ENCODE data around the gene DPY19L1.
A peak's percentile ranks its signal among the peaks of the same experiment; 100 is the strongest.
"Not testable (repeated sequence)": the region's sequence is repeated elsewhere in the genome, so short reads cannot be mapped to it uniquely, and the experiment has no call there.

Gene DPY19L1

DNA sequence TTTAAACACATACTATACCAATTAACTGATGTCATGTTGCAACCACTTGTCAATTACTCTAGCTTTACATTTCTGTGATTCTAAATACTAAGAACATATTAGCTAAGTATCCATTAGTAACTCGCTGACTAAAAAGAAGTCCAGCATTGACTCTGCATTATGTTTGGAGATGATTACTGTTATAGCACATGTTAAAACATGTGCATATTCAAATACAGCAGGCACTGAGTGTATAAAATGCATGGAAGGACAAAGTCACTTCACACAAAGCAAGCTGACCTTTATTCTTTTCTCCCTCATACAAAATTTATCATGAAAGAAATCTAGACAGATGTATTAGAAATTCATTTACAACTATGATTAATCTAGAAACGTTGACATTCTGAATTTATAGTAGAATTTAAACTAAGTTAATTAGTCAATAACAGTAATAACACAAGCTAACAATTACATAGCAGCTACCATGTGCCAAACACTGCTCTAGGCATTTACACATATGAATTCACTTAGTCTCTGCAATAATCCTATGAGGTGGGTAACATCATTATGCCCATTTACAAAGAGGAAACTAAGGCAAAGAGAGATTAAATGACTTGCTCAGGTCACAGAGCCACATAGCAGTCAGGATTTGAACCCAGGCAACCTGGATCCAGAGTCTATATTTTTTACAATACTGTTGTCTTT, 48.7 kb downstream of the DPY19L1 start:
- DNase-seq (ENCODE audit: low spot score): not testable (repeated sequence)

DNA sequence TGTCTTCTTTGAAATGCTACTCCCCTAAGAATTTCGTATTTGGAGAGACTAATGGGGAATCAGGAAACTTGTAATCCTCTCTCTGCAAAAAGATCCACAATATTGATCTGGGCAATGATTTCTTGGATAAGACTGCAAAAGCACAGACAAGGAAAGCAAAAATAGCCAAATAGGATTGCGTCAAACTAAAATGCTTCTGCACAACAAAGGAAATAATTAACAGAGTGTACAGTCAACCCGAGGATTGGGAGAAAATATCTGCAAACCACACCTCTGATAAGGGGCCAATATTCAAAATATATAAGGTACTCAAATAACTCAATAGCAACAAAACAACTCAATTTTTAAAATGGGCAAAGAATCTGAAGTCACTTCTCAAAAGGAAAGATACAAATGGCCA, 52.1 kb downstream of the DPY19L1 start:
- not testable (repeated sequence) for DNase-seq (ENCODE audit: low spot score)

DNA sequence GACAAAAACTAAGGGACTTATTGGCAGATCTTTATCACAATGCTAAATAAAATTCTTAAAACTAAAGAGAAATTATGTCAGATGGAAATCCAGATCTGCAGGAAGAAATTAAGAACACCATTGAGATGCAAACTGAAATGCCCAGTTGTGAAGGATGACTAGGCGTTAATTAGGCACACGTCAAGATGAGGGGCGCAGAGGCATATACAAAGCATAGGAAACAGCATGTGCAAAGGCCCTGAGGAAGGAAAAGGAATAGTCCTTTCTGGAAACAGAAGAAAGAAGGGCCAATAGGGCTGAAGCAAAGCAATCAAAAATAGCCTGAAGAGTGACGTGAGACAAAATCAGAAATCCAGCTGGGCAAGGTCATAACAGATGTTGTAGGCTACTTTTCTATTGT, 53.1 kb downstream of the DPY19L1 start:
- not testable (repeated sequence) for DNase-seq (ENCODE audit: low spot score)

DNA sequence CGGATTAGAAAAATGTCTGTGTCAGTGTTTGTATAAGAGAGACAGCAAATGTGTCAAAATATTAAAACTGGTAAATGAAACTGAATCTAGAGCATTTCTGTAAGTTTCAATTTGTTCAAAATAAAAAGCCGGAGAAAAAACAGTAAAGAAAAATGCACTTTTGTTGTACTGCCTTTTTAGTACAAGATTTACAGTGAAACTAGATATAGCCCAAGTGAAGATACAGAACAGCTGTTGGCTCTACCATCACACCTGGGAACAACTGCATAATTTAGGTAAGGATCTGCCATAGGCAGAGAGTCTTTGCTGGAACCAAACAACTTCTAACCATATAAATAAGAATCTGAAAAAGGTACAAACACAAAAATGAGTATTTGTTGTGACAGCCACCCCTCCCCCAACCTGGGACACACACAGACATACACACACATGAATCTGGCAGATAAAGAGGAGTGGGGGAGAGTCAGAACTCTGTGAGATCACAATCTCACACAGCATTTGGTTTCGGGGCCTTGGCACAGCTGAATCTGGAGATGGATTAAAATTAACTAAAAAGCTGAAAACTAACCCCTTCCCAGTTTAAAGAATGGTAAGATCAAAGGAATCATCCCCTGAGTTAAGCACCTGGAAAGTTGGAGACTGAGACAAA, 54.8 kb downstream of the DPY19L1 start:
- no peak for DNase-seq (ENCODE audit: low spot score)

DNA sequence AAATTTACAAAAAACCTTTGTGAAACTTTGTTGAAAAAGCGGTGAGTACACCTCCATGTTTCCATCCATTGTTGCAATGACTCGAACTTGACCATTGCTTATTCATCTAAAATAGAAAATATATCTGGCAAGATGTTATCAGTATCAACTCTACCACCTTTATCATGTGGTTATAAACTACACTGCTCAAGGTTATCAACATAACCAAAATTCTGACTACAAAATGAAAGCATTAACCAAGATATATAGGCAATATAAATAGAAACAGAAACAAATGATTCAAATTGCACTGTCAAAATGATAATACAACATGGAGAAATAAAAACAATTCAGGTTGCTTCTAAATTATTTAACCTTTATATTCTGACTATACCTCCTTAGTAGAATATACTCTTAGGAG, 58.2 kb downstream of the DPY19L1 start:
- DNase-seq (ENCODE audit: low spot score): not testable (repeated sequence)

DNA sequence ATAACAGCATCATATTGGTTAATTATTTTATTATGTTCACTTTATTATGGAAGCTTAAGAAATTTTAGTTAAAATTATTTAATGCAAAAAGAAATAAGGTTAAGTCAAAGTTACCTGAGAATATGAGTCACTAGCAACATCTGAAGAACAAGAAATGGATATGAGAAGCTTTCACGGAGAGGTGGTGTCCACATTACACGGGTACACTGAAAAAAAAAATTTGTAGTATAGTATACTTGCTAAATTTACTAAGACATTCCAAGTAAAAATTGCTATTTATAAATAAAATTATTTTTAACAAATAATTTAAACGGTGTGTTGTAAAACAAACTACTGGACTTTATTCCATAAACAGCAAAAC, 63.9 kb downstream of the DPY19L1 start:
- no peak for DNase-seq (ENCODE audit: low spot score)

DNA sequence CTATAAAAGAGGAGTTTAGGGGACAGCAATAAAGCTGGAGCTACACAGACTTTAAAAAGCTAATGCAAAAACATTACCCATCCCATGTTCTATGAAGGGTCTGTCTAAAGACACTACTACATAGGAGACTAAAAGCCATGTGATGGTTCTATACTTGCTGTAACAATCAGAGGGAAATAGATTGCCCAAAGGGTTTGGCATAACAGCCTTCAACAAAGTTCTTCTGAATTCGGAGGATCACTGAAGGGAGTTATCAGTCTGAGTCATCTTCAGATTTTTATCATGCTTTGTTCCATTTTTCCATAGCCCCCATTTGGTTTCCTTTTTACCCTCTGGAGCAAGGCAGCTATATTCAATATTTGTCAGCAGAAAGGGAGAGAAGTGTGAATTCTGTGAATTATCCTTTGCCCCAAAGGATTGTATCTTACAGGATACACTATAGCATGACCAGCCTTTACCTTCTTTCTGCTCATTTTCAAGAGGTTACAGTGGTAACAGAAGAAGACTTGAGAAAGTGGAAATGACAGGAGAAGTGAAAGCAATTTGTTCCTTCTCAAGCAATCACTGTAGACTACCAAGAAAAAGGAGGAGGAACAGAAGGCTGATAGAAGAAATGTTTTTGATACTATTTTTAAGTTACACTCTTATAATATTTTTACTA, 64.4 kb downstream of the DPY19L1 start:
- DNase-seq (ENCODE audit: low spot score): not testable (repeated sequence)

DNA sequence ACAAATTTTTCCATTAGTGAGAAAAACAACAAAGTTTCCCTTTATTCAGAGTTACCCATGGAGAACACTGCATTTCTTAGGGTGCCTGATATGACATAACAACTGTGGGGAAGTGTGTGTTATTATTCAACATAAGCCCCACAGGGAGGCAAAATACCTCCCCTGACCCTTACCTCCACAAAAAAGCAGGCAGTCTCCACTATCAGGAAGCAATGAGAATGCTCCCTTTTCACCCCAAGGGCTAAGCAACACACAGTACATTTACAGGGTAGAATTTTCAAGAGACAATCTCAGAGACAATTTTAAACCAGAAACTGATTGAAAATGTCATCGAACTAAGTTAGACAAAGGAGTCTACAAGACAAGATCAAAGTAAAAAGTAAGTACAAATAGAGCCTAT, 69.5 kb downstream of the DPY19L1 start:
- DNase-seq (ENCODE audit: low spot score): not testable (repeated sequence)

DNA sequence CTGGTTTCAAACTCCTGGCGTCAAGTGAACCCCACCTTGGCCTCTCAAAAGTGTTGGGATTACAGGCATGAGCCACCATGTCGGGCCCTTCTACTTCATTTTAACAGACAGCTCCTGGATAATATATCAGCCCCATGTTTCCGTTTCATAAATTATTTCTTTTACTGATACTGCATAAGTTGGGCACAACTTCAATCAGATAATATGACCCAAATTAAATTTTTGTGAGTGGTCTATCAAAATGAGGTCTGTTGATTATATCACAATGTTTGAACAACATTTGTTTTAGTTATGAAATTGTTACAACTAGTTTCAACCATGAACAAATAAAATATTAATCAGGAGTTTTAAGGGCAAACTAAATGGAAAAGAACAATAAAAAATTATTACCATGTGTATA, 70.8 kb downstream of the DPY19L1 start:
- not testable (repeated sequence) for DNase-seq (ENCODE audit: low spot score)

DNA sequence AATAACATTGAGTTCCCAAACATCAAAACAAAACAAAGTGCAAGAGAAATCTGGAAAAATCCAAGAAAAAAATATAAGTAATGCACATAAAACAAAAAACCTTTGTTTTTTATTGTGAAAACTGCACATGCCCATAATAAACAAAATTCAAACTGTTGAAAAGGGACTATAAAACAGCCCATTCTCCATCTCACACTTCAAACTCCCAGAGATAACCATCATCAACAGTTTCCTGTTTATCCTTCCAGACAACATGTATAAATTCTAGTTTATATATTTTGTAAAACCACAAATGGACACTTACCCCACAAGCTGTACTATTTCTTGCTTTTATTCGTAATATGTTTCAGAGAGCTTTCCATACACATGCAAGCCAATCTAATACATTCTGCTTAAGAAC, 79.3 kb downstream of the DPY19L1 start:
- no peak for DNase-seq (ENCODE audit: low spot score)

DNA sequence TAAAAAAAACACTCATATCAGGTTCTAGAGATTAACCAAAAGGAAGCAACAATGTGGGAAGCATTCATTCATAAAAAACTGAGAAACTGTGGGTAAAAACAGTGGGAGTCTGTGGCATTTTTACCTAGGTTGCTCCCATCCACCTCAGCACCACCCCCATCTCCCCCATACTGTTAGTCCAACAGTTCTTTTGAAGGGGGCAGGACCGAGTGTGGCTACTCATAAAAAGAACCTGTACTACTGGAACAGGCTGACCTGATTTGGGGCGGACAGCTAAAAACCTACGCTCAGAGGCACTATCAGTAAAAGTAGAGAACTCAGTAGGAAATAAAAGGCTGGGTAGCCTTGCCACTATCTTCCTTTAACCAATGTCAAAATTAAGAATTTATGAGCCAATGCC, 84.5 kb downstream of the DPY19L1 start:
- DNase-seq (ENCODE audit: low spot score): no peak

DNA sequence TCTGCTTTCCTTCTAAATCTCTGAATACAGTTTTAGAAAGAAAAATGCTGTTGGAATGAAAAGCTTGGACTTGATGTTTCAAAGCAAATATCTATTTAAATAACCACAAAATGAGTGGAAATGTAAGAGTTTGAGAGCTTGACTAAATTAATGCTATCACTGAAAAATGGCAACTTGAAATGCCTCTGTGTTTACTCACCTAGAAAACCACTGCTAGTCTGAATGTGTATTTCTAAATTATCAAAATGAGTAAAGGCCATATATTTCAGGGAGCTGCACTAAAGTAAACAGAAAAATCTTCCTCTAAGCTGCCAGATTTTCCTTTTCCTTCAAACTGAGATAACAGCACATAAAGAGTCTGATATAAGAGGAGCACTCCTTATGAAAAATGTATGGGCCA, 87.9 kb downstream of the DPY19L1 start:
- DNase-seq (ENCODE audit: low spot score): no peak

DNA sequence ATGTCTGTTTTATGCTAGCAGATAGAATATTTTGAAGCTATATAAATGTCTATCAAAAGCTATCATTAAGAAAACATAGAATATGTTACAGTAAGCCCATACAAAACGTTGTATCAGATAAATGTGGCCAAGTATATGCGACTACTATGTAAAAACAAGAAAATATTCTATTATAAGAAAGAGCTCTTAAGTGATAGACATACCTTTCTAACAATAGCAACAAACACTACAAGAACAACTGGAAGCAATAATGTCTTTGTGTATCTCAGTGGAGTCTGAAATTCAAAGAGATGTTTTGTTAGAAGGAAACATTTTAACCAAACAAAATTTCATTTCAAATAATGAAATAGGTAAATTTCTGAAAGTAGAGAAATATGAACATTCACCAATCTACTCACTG, 89.9 kb downstream of the DPY19L1 start:
- not testable (repeated sequence) for DNase-seq (ENCODE audit: low spot score)

DNA sequence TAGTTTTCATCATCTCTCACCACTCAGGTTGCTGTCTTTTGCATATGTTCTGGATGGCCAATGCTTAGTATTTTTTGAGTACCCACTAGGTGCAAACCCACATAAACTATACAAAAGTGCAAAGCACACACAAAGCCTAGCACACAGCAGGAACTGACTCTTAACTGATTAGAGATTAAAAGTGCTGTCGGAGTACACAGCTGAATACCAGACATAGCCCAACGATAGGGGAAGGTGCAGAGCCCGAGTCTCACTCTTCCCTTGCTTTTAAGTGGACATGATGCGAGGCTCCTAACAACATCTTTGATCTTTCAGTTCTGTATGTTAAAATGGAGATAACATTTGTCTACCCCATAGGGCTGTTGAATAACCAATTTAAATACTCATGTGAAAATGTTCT, 90.8 kb downstream of the DPY19L1 start:
- DNase-seq (ENCODE audit: low spot score): no peak

DNA sequence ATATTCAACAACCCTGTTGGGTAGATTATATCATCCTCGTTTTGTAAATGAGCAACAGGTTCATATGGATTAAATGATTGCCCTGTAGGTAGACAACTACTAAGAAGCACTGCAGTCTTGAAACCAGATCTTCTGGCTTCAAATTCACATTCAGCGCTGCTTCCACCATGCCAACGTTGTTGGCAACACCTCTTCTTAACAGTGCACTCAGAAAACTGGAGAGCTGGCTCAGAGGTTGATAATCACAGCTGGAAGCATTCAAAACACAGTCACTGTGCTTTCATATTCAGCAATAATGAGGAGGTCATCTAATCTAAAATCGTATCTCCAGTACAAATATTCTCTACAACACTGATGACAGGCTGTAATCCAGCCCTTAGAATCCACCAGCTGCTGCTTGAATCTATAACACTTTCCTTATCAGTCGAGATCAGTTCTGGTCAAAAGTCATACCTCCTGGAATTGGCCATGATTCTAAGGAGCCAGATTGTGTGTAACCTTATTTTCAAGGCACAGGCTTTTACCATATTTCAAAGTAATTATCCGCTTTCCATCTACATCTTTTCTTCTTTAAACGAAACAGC, 91.3 kb downstream of the DPY19L1 start:
- peak; percentile 25 for DNase-seq (ENCODE audit: low spot score)

DNA sequence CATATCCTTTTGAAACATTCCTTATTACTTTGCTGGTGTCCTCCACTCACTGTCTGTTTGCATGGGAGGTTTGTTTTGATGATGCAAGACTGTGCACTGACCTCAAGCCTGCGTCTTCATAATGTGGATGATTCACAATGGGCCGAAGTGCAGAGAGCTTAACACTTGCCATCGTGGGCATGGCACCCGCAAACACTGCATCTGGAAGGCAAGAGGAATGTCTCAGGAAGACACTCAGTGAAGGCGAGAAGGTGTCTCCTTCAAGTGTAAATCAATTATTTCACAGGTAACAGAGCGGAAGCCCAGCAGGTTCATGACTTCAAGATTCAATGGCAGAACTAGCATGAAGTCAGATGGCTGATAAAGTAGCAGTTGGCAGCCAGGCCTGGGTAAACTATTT, 98.1 kb downstream of the DPY19L1 start:
- DNase-seq (ENCODE audit: low spot score): no peak

DNA sequence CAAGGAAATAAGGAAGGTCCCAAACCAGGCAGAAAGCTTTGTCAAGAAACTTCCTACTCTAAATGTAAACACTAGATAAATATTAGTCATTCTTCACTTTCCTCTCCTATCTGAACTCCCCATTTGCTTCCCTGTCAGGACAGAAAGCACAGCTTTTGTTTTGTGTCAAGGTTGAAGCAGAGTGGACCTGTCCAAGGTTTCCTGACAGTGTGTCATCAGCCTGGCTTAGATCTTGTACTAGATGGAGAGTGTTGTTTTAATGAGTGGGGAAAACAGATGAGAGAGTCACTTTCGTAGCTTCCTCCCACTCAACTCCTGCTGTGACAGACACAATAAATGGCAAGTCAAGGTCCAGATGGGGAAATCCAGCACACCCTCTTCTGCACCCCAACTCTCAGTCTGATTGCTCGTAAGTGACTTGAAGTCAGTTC, 101.5 kb downstream of the DPY19L1 start:
- not testable (repeated sequence) for DNase-seq (ENCODE audit: low spot score)

DNA sequence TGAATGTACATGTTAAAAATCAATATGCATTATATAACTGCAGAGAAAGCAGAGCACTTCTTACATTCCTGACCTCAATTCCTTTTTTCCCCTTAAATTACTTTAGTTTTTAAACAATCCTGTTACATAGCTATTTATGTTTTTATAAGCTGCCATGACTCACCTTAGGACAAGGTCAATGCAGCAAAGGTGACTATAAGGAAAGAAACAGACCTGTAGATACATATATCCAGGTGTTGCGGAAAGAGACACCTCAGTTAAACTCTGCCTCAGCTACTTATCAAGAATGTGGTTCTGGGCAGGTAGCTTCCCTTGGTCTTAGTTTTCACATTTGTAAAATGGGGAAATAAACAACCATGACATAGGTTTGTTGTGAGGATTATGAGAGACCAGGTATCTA, 105.5 kb downstream of the DPY19L1 start:
- DNase-seq (ENCODE audit: low spot score): no peak

DNA sequence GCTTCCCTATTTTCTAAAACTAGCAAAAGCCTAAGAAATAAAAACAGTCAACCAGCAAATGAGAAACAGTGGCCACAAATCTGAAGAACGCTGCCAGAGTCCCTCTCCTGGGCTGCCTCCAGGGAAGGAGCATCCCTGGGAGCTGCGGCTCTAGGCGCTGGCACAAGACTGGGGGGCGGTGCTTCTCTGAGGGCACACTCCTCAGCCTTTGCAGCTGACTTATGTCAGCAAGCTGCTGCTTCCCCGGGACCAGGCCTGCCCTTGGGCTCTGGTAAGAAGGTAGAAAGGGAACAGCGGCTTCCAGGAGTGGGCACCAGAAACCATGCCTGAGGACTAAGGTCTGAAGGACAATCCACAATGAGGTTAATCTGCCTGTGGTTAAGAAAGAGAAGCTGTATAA, 107.5 kb downstream of the DPY19L1 start:
- peak; percentile 24 for DNase-seq (ENCODE audit: low spot score)

DNA sequence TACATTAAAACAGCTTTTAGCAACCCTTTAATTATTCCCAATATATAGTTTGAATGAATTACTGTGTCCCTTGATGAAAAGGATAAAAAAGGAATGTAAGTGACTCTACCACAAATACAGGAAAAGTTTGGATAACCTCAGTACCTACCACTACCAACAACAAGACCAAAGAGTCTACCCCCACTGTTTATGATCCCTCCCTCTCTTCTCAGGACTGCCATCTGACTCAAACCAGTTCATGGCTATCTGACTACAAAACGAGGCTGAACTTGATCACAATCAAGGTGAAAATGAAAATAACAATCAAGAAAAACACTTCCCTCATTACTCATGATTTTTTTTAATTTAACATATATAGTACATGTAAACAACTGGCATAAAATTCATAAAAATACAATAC, 108.7 kb downstream of the DPY19L1 start:
- DNase-seq (ENCODE audit: low spot score): no peak

DNA sequence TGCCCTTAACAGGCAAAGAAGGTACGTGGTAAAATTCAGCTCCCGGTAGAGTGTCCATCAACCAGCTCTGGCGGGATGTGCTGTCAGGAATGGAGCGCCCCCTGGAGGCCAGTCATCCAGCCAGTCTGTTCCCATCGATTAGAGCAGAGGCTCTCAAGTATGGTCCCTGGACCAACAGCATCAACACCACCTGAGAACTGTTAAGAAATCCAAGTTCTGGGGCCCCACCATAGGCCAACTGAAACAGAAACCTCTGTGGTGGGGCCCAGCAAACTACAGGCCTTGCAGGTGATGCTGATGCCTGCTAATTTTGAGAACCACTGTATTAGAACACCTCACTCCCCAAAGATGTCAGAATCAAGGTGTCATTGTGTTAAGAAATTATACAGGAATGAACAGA, 109.2 kb downstream of the DPY19L1 start:
- DNase-seq (ENCODE audit: low spot score): peak; percentile 25

DNA sequence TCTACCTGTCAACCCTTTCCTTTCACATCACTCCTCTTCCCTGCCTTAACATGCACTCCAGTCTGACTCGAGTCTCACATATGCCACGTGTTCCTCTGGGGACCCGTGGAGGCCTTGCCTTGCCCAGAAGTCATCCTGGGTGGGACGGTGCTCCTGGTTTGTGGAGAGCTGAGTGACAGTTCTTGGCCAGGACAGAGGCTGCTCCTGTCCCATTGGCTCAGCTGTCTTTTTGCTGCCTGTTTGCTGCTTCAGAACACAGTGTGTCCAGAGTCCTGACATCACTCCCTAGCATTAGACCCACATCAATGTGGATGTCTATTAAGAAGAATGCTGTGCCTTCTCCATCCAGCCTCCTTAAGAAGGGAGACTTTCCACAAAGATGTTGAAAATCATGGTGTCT, 116.8 kb downstream of the DPY19L1 start:
- DNase-seq (ENCODE audit: low spot score): not testable (repeated sequence)

DNA sequence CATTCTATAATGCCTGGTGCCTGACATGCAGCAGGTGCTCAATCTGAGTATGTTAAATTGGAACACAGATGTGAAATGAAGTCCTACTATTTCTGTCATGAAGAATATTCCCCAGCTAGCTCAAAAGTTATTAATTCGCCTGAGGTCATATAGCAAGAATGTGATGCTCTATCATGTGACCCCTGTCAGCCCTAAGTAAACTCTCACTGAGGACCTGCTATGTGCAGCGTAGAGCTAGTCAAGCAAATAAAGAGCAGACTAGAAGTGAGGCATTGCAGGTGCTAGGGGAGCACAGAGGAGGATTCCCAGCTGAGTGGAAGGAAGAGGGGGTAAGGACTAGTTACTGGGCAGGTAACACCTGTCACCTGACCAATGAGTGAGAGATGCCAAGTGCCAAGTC, 118.2 kb downstream of the DPY19L1 start:
- DNase-seq (ENCODE audit: low spot score): not testable (repeated sequence)

All from cerebellar cortex (tissue), 1 donor.